Measurements from ENCODE around the gene PACS2. TPM values are rescaled to one million over a fixed set of nuclear protein-coding genes. Genes with fewer than 3 reads are reported as not detected.
"Not testable (repeated sequence)": the region's sequence is repeated elsewhere in the genome, so short reads cannot be mapped to it uniquely, and the experiment has no call there.

The PACS2 gene
- total RNA-seq, 4 donors from 2014 or later = 61.5 to 91.1 (median 74.7) TPM

- no peak for TF ChIP-seq POLR2A (IDR thresholded peaks at IDR 0.05)
These were observed 17.9 kb downstream of the PACS2 start for GRCh38 chr14:105332350-105332874.

GRCh38 chr14:105333020-105333490 lies 18.5 kb downstream of the PACS2 start:
- 50% methylated on average over 1 of the region's 15 CpGs; no CpG with 5 or more reads in 1 of the 2 donors for WGBS, 2 donors (ENCODE audit: low coverage in 1 of 2)
- H3K27ac ChIP-seq = no peak overlapping the region
- no peak for TF ChIP-seq EP300 (IDR thresholded peaks at IDR 0.05)
- TF ChIP-seq CTCF (IDR thresholded peaks at IDR 0.05) = no peak
- TF ChIP-seq POLR2AphosphoS5 (IDR thresholded peaks at IDR 0.05) = no peak
- TF ChIP-seq POLR2A (IDR thresholded peaks at IDR 0.05) = no peak
- no peaks in the 10 kb centered on the region for H3K27me3 ChIP-seq
- no peaks in the 10 kb centered on the region for H3K9me3 ChIP-seq
- peaks cover 0 to 89% (median 19%) of the 10 kb centered on the region in 3 donors for H3K4me1 ChIP-seq
- H3K4me3 ChIP-seq = no peak overlapping the region
- H3K36me3 ChIP-seq = no peaks in the 10 kb centered on the region
- no peak for ATAC-seq

More at GRCh38 chr14:105332350-105332874, 17.9 kb downstream of the PACS2 start:
- H3K27me3 ChIP-seq = no peaks in the 10 kb centered on the region
- H3K36me3 ChIP-seq = peaks cover 0 to 2% of the 10 kb centered on the region in 2 donors
- no peak overlapping the region for H3K4me3 ChIP-seq
- 67% methylated on average over 1 of the region's 11 CpGs; no CpG with 5 or more reads in 1 of the 2 donors for WGBS, 2 donors (ENCODE audit: low coverage in 1 of 2)
- H3K4me1 ChIP-seq = peaks cover 0 to 89% (median 14%) of the 10 kb centered on the region in 3 donors
- H3K9me3 ChIP-seq = no peaks in the 10 kb centered on the region
- no peak overlapping the region for H3K27ac ChIP-seq
- ATAC-seq = no peak

GRCh38 chr14:105333613-105334364 lies 19.2 kb downstream of the PACS2 start:
- H3K27me3 ChIP-seq = no peaks in the 10 kb centered on the region
- H3K27ac ChIP-seq = no peak overlapping the region
- H3K36me3 ChIP-seq = no peaks in the 10 kb centered on the region
- no CpG with 5 or more reads among the region's 18 CpGs for WGBS, 2 donors (ENCODE audit: low coverage in 1 of 2)
- ATAC-seq = no peak
- peaks cover 0 to 89% (median 25%) of the 10 kb centered on the region in 3 donors for H3K4me1 ChIP-seq
- TF ChIP-seq POLR2AphosphoS5 (IDR thresholded peaks at IDR 0.05) (no peak), EP300 (IDR thresholded peaks at IDR 0.05) (no peak), CTCF (IDR thresholded peaks at IDR 0.05) (no peak)
- H3K9me3 ChIP-seq = no peaks in the 10 kb centered on the region
- no peak overlapping the region for H3K4me3 ChIP-seq

- ATAC-seq = no peak
- no peaks in the 10 kb centered on the region for H3K27me3 ChIP-seq
- no peak for TF ChIP-seq POLR2AphosphoS5 (IDR thresholded peaks at IDR 0.05)
- TF ChIP-seq CTCF (IDR thresholded peaks at IDR 0.05) = no peak
- TF ChIP-seq EP300 (IDR thresholded peaks at IDR 0.05) = no peak
- no peak for TF ChIP-seq POLR2A (IDR thresholded peaks at IDR 0.05)
- H3K27ac ChIP-seq = no peak overlapping the region
- H3K9me3 ChIP-seq = no peaks in the 10 kb centered on the region
- H3K36me3 ChIP-seq = no peaks in the 10 kb centered on the region
- peaks cover 0 to 89% (median 19%) of the 10 kb centered on the region in 3 donors for H3K4me1 ChIP-seq
- H3K4me3 ChIP-seq = no peak overlapping the region
- no CpG with 5 or more reads among the region's 17 CpGs for WGBS, 2 donors (ENCODE audit: low coverage in 1 of 2)
These were observed 20.1 kb downstream of the PACS2 start for GRCh38 chr14:105334383-105335230.

- not testable (repeated sequence) for H3K27ac ChIP-seq, H3K27me3 ChIP-seq, H3K36me3 ChIP-seq, ATAC-seq, H3K9me3 ChIP-seq, H3K4me3 ChIP-seq
- no CpG with 5 or more reads among the region's 22 CpGs for WGBS, 2 donors (ENCODE audit: low coverage in 1 of 2)
- peaks cover 0 to 89% (median 16%) of the 10 kb centered on the region in 3 donors for H3K4me1 ChIP-seq
These were observed 20.6 kb downstream of the PACS2 start for GRCh38 chr14:105335231-105335542.
